Measurements from ENCODE around the gene TUBGCP2. TPM values are rescaled to one million over a fixed set of nuclear protein-coding genes. Genes with fewer than 3 reads are reported as not detected.
A peak's percentile ranks its signal among the peaks of the same experiment; 100 is the strongest.

TUBGCP2 gene
- total RNA-seq, 1 donor from 2014 or later = 66.7 TPM

GRCh38 chr10:133262696-133263095, 46.0 kb downstream of the TUBGCP2 start:
- Mint-ChIP-seq H3K27me3 (no peaks in the 10 kb centered on the region), H3K9me3 (no peaks in the 10 kb centered on the region), H3K4me1 (peaks cover 71% of the 10 kb centered on the region), H3K36me3 (ENCODE audit: low read depth) (peaks cover 19% of the 10 kb centered on the region), H3K4me3 (peak overlapping the region; percentile 28), H3K27ac (peak overlapping the region; percentile 18)
- TF ChIP-seq CTCF (IDR thresholded peaks at IDR 0.05) = no peak
- intact Hi-C loops (cut with micrococcal nuclease) = no loop called here
- DNase-seq (no peak), ATAC-seq (ENCODE audit: low read depth) (no peak)
- POLR2A ChIA-PET = interaction anchor here (7.0 kb wide), 1 partner anchor 12 kb away, joined by 85 read pairs; the partner anchor contains the start of gene ADAM8
- CTCF ChIA-PET = interaction anchor here (1.2 kb wide), 1 partner anchor 14 kb away, joined by 3 read pairs; the partner anchor contains the start of gene ADAM8

- Mint-ChIP-seq H3K27ac (no peak overlapping the region), H3K36me3 (ENCODE audit: low read depth) (peaks cover 19% of the 10 kb centered on the region), H3K27me3 (no peaks in the 10 kb centered on the region), H3K9me3 (no peaks in the 10 kb centered on the region), H3K4me1 (peaks cover 80% of the 10 kb centered on the region), H3K4me3 (peak overlapping the region; percentile 79)
- POLR2A ChIA-PET = interaction anchor here (7.0 kb wide), 1 partner anchor 13 kb away, joined by 85 read pairs; the partner anchor contains the start of gene ADAM8
- CTCF ChIA-PET = no interaction called here
- no peak for TF ChIP-seq CTCF (IDR thresholded peaks at IDR 0.05)
- ATAC-seq (ENCODE audit: low read depth) = peak; percentile 65
- intact Hi-C loops (cut with micrococcal nuclease) = loop anchor here (1.0 kb wide), 2 partner anchors 13 to 46 kb away; partner anchors contain the start of genes TUBGCP2 and ZNF511
- DNase-seq = peak; percentile 80
Measured at GRCh38 chr10:133261726-133262325, 46.8 kb downstream of the TUBGCP2 start.

- ATAC-seq (ENCODE audit: low read depth) = peak; percentile 73
- Mint-ChIP-seq H3K27me3 (no peaks in the 10 kb centered on the region), H3K9me3 (no peaks in the 10 kb centered on the region), H3K4me1 (peaks cover 80% of the 10 kb centered on the region), H3K36me3 (ENCODE audit: low read depth) (peaks cover 19% of the 10 kb centered on the region), H3K27ac (peak overlapping the region; percentile 92), H3K4me3 (peak overlapping the region; percentile 89)
- DNase-seq = peak; percentile 72
- ChIA-PET POLR2A (interaction anchor here (0.6 to 7.0 kb wide), 3 partner anchors 13 to 46 kb away, joined by 3 to 85 read pairs (median 4); partner anchors contain the start of gene ADAM8), CTCF (no interaction called here)
- intact Hi-C loops (cut with micrococcal nuclease) = loop anchor here (1.0 kb wide), 2 partner anchors 14 to 47 kb away; partner anchors contain the start of genes TUBGCP2 and ZNF511
- TF ChIP-seq CTCF (IDR thresholded peaks at IDR 0.05) = no peak
Measured at GRCh38 chr10:133260895-133261725, 47.6 kb downstream of the TUBGCP2 start.

- no peaks in the 10 kb centered on the region for H3K27me3 Mint-ChIP-seq
- DNase-seq (no peak), ATAC-seq (ENCODE audit: low read depth) (no peak)
- no peak for TF ChIP-seq CTCF (IDR thresholded peaks at IDR 0.05)
- POLR2A ChIA-PET = interaction anchor here (0.6 to 3.6 kb wide), 5 partner anchors 16 to 87 kb away, joined by 3 to 32 read pairs (median 5); partner anchors contain the start of gene ADAM8
- CTCF ChIA-PET = interaction anchor here (3.8 kb wide), 1 partner anchor 17 kb away, joined by 26 read pairs; the partner anchor contains the start of gene ADAM8
- intact Hi-C loops (cut with micrococcal nuclease) = loop anchor here (2.0 to 10.0 kb wide), 2 partner anchors 19 to 315 kb away; partner anchors contain the start of gene CFAP46
- peak overlapping the region; percentile 39 for H3K4me3 Mint-ChIP-seq
- peaks cover 10% of the 10 kb centered on the region for H3K36me3 Mint-ChIP-seq (ENCODE audit: low read depth)
- H3K4me1 Mint-ChIP-seq = peaks cover 68% of the 10 kb centered on the region
- no peaks in the 10 kb centered on the region for H3K9me3 Mint-ChIP-seq
- H3K27ac Mint-ChIP-seq = peak overlapping the region; percentile 81
Measured at GRCh38 chr10:133259602-133259989, 49.1 kb downstream of the TUBGCP2 start.
